MCF 10A (cell line): ENCODE data around the gene ZFP36L2. TPM values are rescaled to one million over a fixed set of nuclear protein-coding genes. Genes with fewer than 3 reads are reported as not detected.

Experiments used
- BruUV-seq: library from RNA; stranded (reverse); fragments of 400-500 nt; replicated peaks from 2 replicates; lab custom pipeline; 2021; lab: Mats Ljungman, UMichigan
- CTCF ChIA-PET: fragments of 300-600 bp; sonication (Branson Sonifier 250); formaldehyde crosslinking; extraction: SDS; loops from one replicate; lab custom pipeline; 2021; ENCODE audit warnings: antibody characterized with exemption, inconsistent platforms; lab: Yijun Ruan, JAX
- POLR2A ChIA-PET: fragments of 300-600, 350-650 bp; sonication (Branson Sonifier 250); formaldehyde crosslinking; extraction: SDS; loops from one replicate; lab custom pipeline; 2020; ENCODE audit warnings: antibody characterized with exemption, inconsistent platforms; lab: Yijun Ruan, JAX
- DNase-seq: peaks from one replicate; pipeline ENCODE4 v3.0.0-alpha.2; 2018; ENCODE audit not compliant: unreplicated experiment
- H3K27ac Mint-ChIP-seq: one replicate; pipeline ENCODE4 v1.8.0; 2022; ENCODE audit warnings: mild to moderate bottlenecking, low read depth, mixed read lengths; ENCODE audit not compliant: unreplicated experiment
- H3K27me3 Mint-ChIP-seq: one replicate; pipeline ENCODE4 v1.8.0; 2022; ENCODE audit warnings: mixed read lengths; ENCODE audit not compliant: insufficient read depth, unreplicated experiment
- H3K36me3 Mint-ChIP-seq: one replicate; pipeline ENCODE4 v1.8.0; 2022; ENCODE audit warnings: mild to moderate bottlenecking, moderate library complexity, mixed read lengths; ENCODE audit not compliant: insufficient read depth, unreplicated experiment
- H3K4me1 Mint-ChIP-seq: one replicate; pipeline ENCODE4 v1.8.0; 2022; ENCODE audit warnings: mixed read lengths; ENCODE audit not compliant: insufficient read depth, unreplicated experiment
- H3K4me3 Mint-ChIP-seq: one replicate; pipeline ENCODE4 v1.8.0; 2022; ENCODE audit warnings: mild to moderate bottlenecking, moderate library complexity, mixed read lengths; ENCODE audit not compliant: unreplicated experiment
- H3K9me3 Mint-ChIP-seq: one replicate; pipeline ENCODE4 v1.8.0; 2022; ENCODE audit warnings: mixed read lengths; ENCODE audit not compliant: unreplicated experiment
- CTCF ChIP-seq: fragments of 200-600 bp; IDR thresholded peaks from one replicate; pipeline ENCODE4 v1.8.0; 2022; ENCODE audit warnings: antibody characterized with exemption, mild to moderate bottlenecking; ENCODE audit not compliant: unreplicated experiment
- intact Hi-C: fragments of 100-400 bp; cut with micrococcal nuclease; formaldehyde crosslinking; loops from 2 replicates; pipeline ENCODE4 v1.14.1; 2022
- total RNA-seq: library from RNA; stranded (reverse); gene quantifications from 2 replicates; pipeline ENCODE4 v1.2.3, GENCODE V29; 2022

The ZFP36L2 gene
- total RNA-seq, 1 experiment from 2014 or later = 162 TPM

- H3K4me3 Mint-ChIP-seq = no peak overlapping the region
- no peak for DNase-seq
- POLR2A ChIA-PET = interaction anchor here (1.6 to 12.3 kb wide), 2 partner anchors 16 to 48 kb away, joined by 4 to 329 read pairs; partner anchors contain the start of gene ZFP36L2
- no peak overlapping the region for H3K27ac Mint-ChIP-seq
- CTCF ChIA-PET = interaction anchor here (0.6 kb wide), 2 partner anchors 21 to 53 kb away, joined by 3 read pairs; no protein-coding TSS in a partner anchor
- BruUV-seq = no TSS peak
- H3K27me3 Mint-ChIP-seq = no peaks in the 10 kb centered on the region
- intact Hi-C loops = no loop called here
- H3K36me3 Mint-ChIP-seq = no peaks in the 10 kb centered on the region
- no peaks in the 10 kb centered on the region for H3K9me3 Mint-ChIP-seq
- TF ChIP-seq CTCF = no peak
- H3K4me1 Mint-ChIP-seq = peaks cover 39% of the 10 kb centered on the region
Measured at GRCh38 chr2:43175876-43176275, 50.5 kb downstream of the ZFP36L2 start.

DNA sequence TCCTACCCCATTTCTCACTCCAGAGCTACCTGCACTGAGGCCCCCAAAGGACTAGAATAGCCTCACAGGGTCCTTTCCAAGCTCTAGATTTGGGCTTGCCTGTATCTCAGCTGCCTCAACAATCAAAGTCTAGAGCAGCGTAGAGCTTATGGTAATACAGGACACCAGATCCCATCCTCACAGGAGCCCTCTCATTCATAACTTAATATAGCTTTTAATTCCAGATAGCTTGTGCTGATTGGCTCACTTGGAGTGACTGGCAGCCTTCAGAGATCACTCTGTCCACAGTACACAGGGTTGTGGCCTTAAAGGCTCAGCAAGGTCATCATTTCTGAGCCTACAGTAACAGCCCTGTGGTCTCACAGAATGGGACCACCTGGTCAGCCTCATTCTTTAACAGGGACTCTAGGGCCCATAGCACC is 51.4 kb downstream of the ZFP36L2 start:
- no peak for DNase-seq
- CTCF ChIA-PET = interaction anchor here (0.5 to 0.9 kb wide), 5 partner anchors 8 to 481 kb away, joined by 3 to 6 read pairs (median 5); no protein-coding TSS in a partner anchor
- Mint-ChIP-seq H3K9me3 (no peaks in the 10 kb centered on the region), H3K4me3 (no peak overlapping the region), H3K36me3 (no peaks in the 10 kb centered on the region), H3K27me3 (no peaks in the 10 kb centered on the region), H3K27ac (no peak overlapping the region), H3K4me1 (peaks cover 34% of the 10 kb centered on the region)
- POLR2A ChIA-PET = interaction anchor here (0.6 to 12.3 kb wide), 2 partner anchors 17 to 49 kb away, joined by 4 to 329 read pairs; partner anchors contain the start of gene ZFP36L2
- TF ChIP-seq CTCF = no peak
- intact Hi-C loops = no loop called here
- BruUV-seq = no TSS peak

DNA sequence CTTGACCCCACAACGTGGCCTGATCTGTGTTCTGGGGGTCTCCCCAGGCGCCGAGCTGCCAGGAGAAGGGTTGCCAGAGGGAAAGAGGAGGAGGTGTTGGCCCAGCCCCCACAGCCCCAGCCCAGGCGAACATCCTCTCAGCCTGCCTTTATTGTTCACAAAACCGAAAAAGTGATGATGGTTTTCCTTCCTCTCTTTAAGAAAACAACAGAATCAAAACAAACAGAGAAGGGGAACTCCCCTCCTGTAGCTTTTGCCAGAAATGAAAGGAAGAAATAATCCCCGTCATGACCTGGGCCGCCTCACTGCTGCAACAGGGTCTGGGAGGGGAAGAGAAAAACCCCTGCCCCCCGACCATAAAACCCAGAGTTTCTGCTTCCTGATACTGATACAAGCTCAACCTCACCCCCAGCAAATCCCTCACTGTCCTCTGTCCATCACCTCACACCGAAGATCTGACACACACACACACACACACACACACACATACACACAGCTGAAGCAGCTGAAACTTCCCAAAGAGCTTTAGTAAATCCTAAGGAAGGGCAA is 52.0 kb downstream of the ZFP36L2 start:
- peaks cover 33% of the 10 kb centered on the region for H3K4me1 Mint-ChIP-seq
- no peak overlapping the region for H3K4me3 Mint-ChIP-seq
- no TSS peak for BruUV-seq
- H3K27me3 Mint-ChIP-seq = no peaks in the 10 kb centered on the region
- DNase-seq = no peak
- no peaks in the 10 kb centered on the region for H3K9me3 Mint-ChIP-seq
- POLR2A ChIA-PET = interaction anchor here (0.6 to 12.3 kb wide), 2 partner anchors 17 to 49 kb away, joined by 4 to 329 read pairs; partner anchors contain the start of gene ZFP36L2
- H3K36me3 Mint-ChIP-seq = no peaks in the 10 kb centered on the region
- no peak for TF ChIP-seq CTCF
- CTCF ChIA-PET = interaction anchor here (0.5 to 0.9 kb wide), 4 partner anchors 11 to 482 kb away, joined by 3 to 6 read pairs (median 4); no protein-coding TSS in a partner anchor
- intact Hi-C loops = no loop called here
- no peak overlapping the region for H3K27ac Mint-ChIP-seq
